LoVo (cell line): ENCODE measurements around the gene GPR6.

Source experiments
- DNase-seq: peaks from one replicate; pipeline ENCODE4 v3.0.0-alpha.2; 2016; ENCODE audit warnings: low spot score

The GPR6 gene

GRCh38 chr6:109999740-110000139 lies 21.6 kb downstream of the GPR6 start:
- DNase-seq: no peak

GRCh38 chr6:110002676-110003075 lies 24.6 kb downstream of the GPR6 start:
- no peak for DNase-seq

- no peak for DNase-seq
These were observed 35.3 kb downstream of the GPR6 start for GRCh38 chr6:110013386-110013785.

GRCh38 chr6:110015206-110015605 lies 37.1 kb downstream of the GPR6 start:
- DNase-seq: no peak

- no peak for DNase-seq
These were observed 39.2 kb downstream of the GPR6 start for GRCh38 chr6:110017306-110017705.

- DNase-seq: no peak
These were observed 39.8 kb downstream of the GPR6 start for GRCh38 chr6:110017946-110018345.

GRCh38 chr6:110018486-110018885 lies 40.4 kb downstream of the GPR6 start:
- DNase-seq: no peak

GRCh38 chr6:110020888-110021287 lies 42.8 kb downstream of the GPR6 start:
- no peak for DNase-seq

GRCh38 chr6:110029144-110029543 lies 51.0 kb downstream of the GPR6 start:
- no peak for DNase-seq
